ENCODE results near the gene ZNF710. TPM values are rescaled to one million over a fixed set of nuclear protein-coding genes. Genes with fewer than 3 reads are reported as not detected.
A peak's percentile ranks its signal among the peaks of the same experiment; 100 is the strongest.

The ZNF710 gene
- total and polyA plus RNA-seq, 9 of the 15 experiments (the other 6 are each of a cell fraction or from before 2014, with no cell fraction given), result 0.56 to 14.2 (median 5.2) TPM

DNA sequence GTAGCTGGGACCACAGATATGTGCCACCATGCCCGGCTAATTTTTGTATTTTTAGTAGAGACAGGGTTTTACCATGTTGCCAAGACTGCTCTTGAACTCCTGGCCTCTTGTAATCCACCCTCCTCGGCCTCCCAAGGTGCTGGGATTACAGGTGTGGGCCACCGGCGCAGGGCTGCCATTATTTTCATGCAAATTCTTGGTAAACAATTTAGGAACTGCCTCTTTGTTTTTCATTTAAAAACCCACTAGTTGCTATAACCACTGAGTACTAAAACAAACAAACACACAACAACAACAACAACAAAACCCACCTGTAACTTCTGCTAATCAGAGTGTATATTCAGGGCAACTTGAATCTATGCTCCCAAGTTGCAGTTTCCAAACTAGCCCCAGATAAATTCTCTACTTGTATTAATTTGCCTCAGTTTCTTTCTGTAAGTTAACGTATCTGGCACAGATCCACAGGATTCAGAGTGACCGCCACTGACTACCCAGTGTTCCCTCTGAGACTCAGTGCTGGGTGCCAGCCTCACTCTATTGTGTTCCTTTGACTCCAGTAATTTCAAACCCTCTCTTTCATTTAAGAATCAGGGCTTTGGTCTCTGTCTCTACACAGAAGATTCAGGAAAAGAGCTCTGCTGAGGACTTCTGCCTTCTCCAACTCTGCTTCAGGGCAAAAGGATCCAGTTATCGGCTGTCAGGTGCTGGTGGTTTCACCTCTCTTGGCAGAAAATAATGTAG is 18.6 kb upstream of the ZNF710 start:
- WGBS (ENCODE audit: insufficient coverage, low coverage, missing lambda C conversion rate), result 12% methylated on average over 7 of the region's 7 CpGs
- CTCF ChIA-PET (ENCODE audit: low intra/inter-chr PET ratio), result no interaction called here
- no peak for FAIRE-seq
- TF ChIP-seq ARID2 (IDR thresholded peaks at IDR 0.05) (no peak), POLR2B (IDR thresholded peaks at IDR 0.05; ENCODE audit: low read depth, partially characterized antibody) (no peak), SMARCA4 (IDR thresholded peaks at IDR 0.05) (no peak), SRF (CRISPR knock-in tag; IDR thresholded peaks at IDR 0.05) (no peak), FUS (optimal IDR thresholded peaks at IDR 0.05; ENCODE audit: low read depth, low read length) (no peak), ZNF282 (CRISPR knock-in tag; IDR thresholded peaks at IDR 0.05) (no peak), BRD4 (IDR thresholded peaks at IDR 0.05) (no peak), SIN3B (IDR thresholded peaks at IDR 0.05; ENCODE audit: low read depth) (no peak), SAFB (IDR thresholded peaks at IDR 0.05; ENCODE audit: borderline replicate concordance, low read depth, low read length) (no peak), DACH1 (IDR thresholded peaks at IDR 0.05; ENCODE audit: partially characterized antibody) (no peak), HBP1 (CRISPR knock-in tag; IDR thresholded peaks at IDR 0.05) (no peak), NR3C1 (CRISPR knock-in tag; IDR thresholded peaks at IDR 0.05) (no peak), PBX2 (CRISPR knock-in tag; IDR thresholded peaks at IDR 0.05; ENCODE audit: low read depth) (no peak), PBX2 (tag; conservative IDR thresholded peaks at IDR 0.05; ENCODE audit: low read depth) (no peak), XRCC5 (IDR thresholded peaks at IDR 0.05; ENCODE audit: low read depth, low read length) (no peak)
- TF ChIP-seq, protein P1, sequence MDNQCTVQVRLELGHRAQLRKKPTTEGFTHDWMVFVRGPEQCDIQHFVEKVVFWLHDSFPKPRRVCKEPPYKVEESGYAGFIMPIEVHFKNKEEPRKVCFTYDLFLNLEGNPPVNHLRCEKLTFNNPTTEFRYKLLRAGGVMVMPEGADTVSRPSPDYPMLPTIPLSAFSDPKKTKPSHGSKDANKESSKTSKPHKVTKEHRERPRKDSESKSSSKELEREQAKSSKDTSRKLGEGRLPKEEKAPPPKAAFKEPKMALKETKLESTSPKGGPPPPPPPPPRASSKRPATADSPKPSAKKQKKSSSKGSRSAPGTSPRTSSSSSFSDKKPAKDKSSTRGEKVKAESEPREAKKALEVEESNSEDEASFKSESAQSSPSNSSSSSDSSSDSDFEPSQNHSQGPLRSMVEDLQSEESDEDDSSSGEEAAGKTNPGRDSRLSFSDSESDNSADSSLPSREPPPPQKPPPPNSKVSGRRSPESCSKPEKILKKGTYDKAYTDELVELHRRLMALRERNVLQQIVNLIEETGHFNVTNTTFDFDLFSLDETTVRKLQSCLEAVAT (IDR thresholded peaks at IDR 0.05), result no peak
- TF ChIP-seq, protein P2, sequence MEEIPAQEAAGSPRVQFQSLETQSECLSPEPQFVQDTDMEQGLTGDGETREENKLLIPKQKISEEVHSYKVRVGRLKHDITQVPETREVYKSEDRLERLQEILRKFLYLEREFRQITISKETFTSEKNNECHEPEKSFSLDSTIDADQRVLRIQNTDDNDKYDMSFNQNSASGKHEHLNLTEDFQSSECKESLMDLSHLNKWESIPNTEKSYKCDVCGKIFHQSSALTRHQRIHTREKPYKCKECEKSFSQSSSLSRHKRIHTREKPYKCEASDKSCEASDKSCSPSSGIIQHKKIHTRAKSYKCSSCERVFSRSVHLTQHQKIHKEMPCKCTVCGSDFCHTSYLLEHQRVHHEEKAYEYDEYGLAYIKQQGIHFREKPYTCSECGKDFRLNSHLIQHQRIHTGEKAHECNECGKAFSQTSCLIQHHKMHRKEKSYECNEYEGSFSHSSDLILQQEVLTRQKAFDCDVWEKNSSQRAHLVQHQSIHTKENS (CRISPR knock-in tag; IDR thresholded peaks at IDR 0.05), result no peak

More for the DNA sequence above, 18.6 kb upstream of the ZNF710 start:
- ATAC-seq (no peak), DNase-seq (ENCODE audit: extremely low read depth in 1 of 4, low spot score in 3 of 4) (no peak)
- H3K79me2 ChIP-seq (ENCODE audit: control insufficient read depth, insufficient read depth, low read length), result no peaks in the 10 kb centered on the region
- no peaks in the 10 kb centered on the region for H4K20me1 ChIP-seq (replicated peaks; ENCODE audit: control insufficient read depth, insufficient read depth, low read length)
- no TSS peak for BruUV-seq (replicated peaks)
- 0 out of 2 replicates have a peak overlapping the region, but pooled peaks have one; percentile 9 for H2AFZ ChIP-seq (ENCODE audit: low read depth, low read length)
- H3K4me2 ChIP-seq (ENCODE audit: insufficient read depth, low read length), result no peak overlapping the region
- POLR2A ChIA-PET, result interaction anchor here (0.6 to 1.2 kb wide), 4 partner anchors 10 to 98 kb away, joined by 3 read pairs; no protein-coding TSS in a partner anchor
- in situ Hi-C loops (cut with MboI) (no loop called here), intact Hi-C loops (cut with micrococcal nuclease) (no loop called here)
- H3K4me1 ChIP-seq (replicated peaks in 1 of 2; ENCODE audit: control insufficient read depth in 2 of 2, insufficient read depth in 2 of 2, low read length in 2 of 2), result no peaks in the 10 kb centered on the region; a peak in 1 of 5 replicates
- no peaks in the 10 kb centered on the region for H3K9me1 ChIP-seq (ENCODE audit: control insufficient read depth, insufficient read depth, low read length)
- H3K27ac ChIP-seq (ENCODE audit: extremely low read depth, low read depth, low read length), result no peak overlapping the region
- no peak overlapping the region for H3K9ac ChIP-seq (ENCODE audit: insufficient read depth in 1 of 2, low read depth in 2 of 2, low read length in 2 of 2)
- H3K27me3 ChIP-seq (ENCODE audit: control insufficient read depth in 2 of 2, insufficient read depth in 2 of 2, low read length in 2 of 2), result peaks cover 2 to 6% of the 10 kb centered on the region in 2 experiments; a peak in 2 of 5 replicates
- peaks cover 3% of the 10 kb centered on the region for H3K9me3 ChIP-seq (replicated peaks; ENCODE audit: control insufficient read depth, insufficient read depth, low read depth, low read length)
- H3K36me3 ChIP-seq (ENCODE audit: control insufficient read depth, insufficient read depth, low read length), result no peaks in the 10 kb centered on the region
- H3K4me3 ChIP-seq, result no peak overlapping the region

Measured in K562 (cell line).